ENCODE measurements around the gene FUT2. TPM values are rescaled to one million over a fixed set of nuclear protein-coding genes. Genes with fewer than 3 reads are reported as not detected.

FUT2 gene
- total RNA-seq, 2 experiments from 2014 or later, result not detected

- POLR2A ChIA-PET, result interaction anchor here (0.9 to 2.2 kb wide), 8 partner anchors 12 to 273 kb away, joined by 3 to 13 read pairs (median 4); partner anchors contain the start of genes CA11, FTL, IZUMO1 and RPL18
- intact Hi-C loops (cut with DNase I, micrococcal nuclease), result loop anchor here in 1 of 2 experiments (2.0 kb wide), 2 partner anchors 18 to 82 kb away; no protein-coding TSS in a partner anchor
- peak overlapping the region; percentile 84 for H3K4me3 ChIP-seq (ENCODE audit: low read length)
These were observed 25.0 kb downstream of the FUT2 start for GRCh38 chr19:48720613-48721296.

GRCh38 chr19:48722196-48722708 is 26.5 kb downstream of the FUT2 start:
- Mint-ChIP-seq H3K27ac (no peak overlapping the region), H3K9me3 (peaks cover 8% of the 10 kb centered on the region)
- no peak for TF ChIP-seq CTCF (IDR thresholded peaks at IDR 0.05)

More at GRCh38 chr19:48720613-48721296, 25.0 kb downstream of the FUT2 start:
- Mint-ChIP-seq H3K27me3 (no peaks in the 10 kb centered on the region), H3K36me3 (ENCODE audit: low read depth) (peaks cover 3% of the 10 kb centered on the region), H3K4me1 (ENCODE audit: low read depth) (peaks cover 23% of the 10 kb centered on the region), H3K4me3 (peak overlapping the region; percentile 92), H3K27ac (peak overlapping the region; percentile 96), H3K9me3 (peaks cover 3% of the 10 kb centered on the region)
- DNase-seq (peak; percentile 81 to 96 (median 86)), ATAC-seq (ENCODE audit: poor library complexity) (peak; percentile 79)
- peaks cover 32% of the 10 kb centered on the region for H3K4me1 ChIP-seq (ENCODE audit: insufficient read depth, low read length)
- H3K9me3 ChIP-seq (ENCODE audit: control insufficient read depth in 1 of 2, insufficient read depth in 1 of 2, low read length in 2 of 2), result peaks cover 0 to 5% of the 10 kb centered on the region in 2 experiments
- no peak for TF ChIP-seq CTCF (IDR thresholded peaks at IDR 0.05)
- CTCF ChIA-PET, result interaction anchor here (0.6 to 1.1 kb wide), 2 partner anchors 18 to 31 kb away, joined by 3 read pairs; no protein-coding TSS in a partner anchor
- peak overlapping the region; percentile 81 to 94 for H3K27ac ChIP-seq (ENCODE audit: low read depth in 1 of 2, low read length in 2 of 2)
- H3K27me3 ChIP-seq (ENCODE audit: control insufficient read depth in 1 of 2, insufficient read depth in 2 of 2, low read length in 2 of 2), result no peaks in the 10 kb centered on the region
- H3K36me3 ChIP-seq (ENCODE audit: insufficient read depth, low read length), result no peaks in the 10 kb centered on the region

GRCh38 chr19:48724796-48725753 is 29.3 kb downstream of the FUT2 start:
- intact Hi-C loops (cut with DNase I, micrococcal nuclease), result no loop called here
- H3K27me3 Mint-ChIP-seq, result no peaks in the 10 kb centered on the region
- peaks cover 0 to 19% of the 10 kb centered on the region in 2 experiments for H3K9me3 ChIP-seq (ENCODE audit: control insufficient read depth in 1 of 2, insufficient read depth in 1 of 2, low read length in 2 of 2)
- H3K4me3 ChIP-seq (ENCODE audit: low read length), result no peak overlapping the region
- peak overlapping the region; percentile 58 for H3K4me3 Mint-ChIP-seq
- H3K36me3 Mint-ChIP-seq (ENCODE audit: low read depth), result peaks cover 3% of the 10 kb centered on the region
- peak overlapping the region; percentile 40 to 50 for H3K27ac ChIP-seq (ENCODE audit: low read depth in 1 of 2, low read length in 2 of 2)
- CTCF ChIA-PET, result interaction anchor here (0.5 to 2.9 kb wide), 6 partner anchors 13 to 268 kb away, joined by 3 to 18 read pairs (median 4); partner anchors contain the start of genes CA11 and RUVBL2
- H3K4me1 Mint-ChIP-seq (ENCODE audit: low read depth), result peaks cover 31% of the 10 kb centered on the region
- TF ChIP-seq CTCF (IDR thresholded peaks at IDR 0.05), result no peak
- H3K9me3 Mint-ChIP-seq, result peaks cover 8% of the 10 kb centered on the region
- ATAC-seq (ENCODE audit: poor library complexity) (peak; percentile 50), DNase-seq (peak in 4 of 14 experiments; percentile 30 to 82 (median 74))
- POLR2A ChIA-PET, result interaction anchor here (0.7 to 3.8 kb wide), 12 partner anchors 11 to 400 kb away, joined by 3 to 25 read pairs (median 4); partner anchors contain the start of genes CA11, DBP, EMP3 and GYS1
- H3K36me3 ChIP-seq (ENCODE audit: insufficient read depth, low read length), result no peaks in the 10 kb centered on the region
- H3K27ac Mint-ChIP-seq, result peak overlapping the region; percentile 80
- no peaks in the 10 kb centered on the region for H3K27me3 ChIP-seq (ENCODE audit: control insufficient read depth in 1 of 2, insufficient read depth in 2 of 2, low read length in 2 of 2)
- peaks cover 46% of the 10 kb centered on the region for H3K4me1 ChIP-seq (ENCODE audit: insufficient read depth, low read length)

More at GRCh38 chr19:48722196-48722708, 26.5 kb downstream of the FUT2 start:
- H3K36me3 ChIP-seq (ENCODE audit: insufficient read depth, low read length), result no peaks in the 10 kb centered on the region
- ATAC-seq (ENCODE audit: poor library complexity), result no peak
- ChIA-PET CTCF (no interaction called here), POLR2A (no interaction called here)
- intact Hi-C loops (cut with DNase I, micrococcal nuclease), result no loop called here
- Mint-ChIP-seq H3K36me3 (ENCODE audit: low read depth) (peaks cover 3% of the 10 kb centered on the region), H3K4me3 (peak overlapping the region; percentile 20), H3K4me1 (ENCODE audit: low read depth) (peaks cover 31% of the 10 kb centered on the region), H3K27me3 (no peaks in the 10 kb centered on the region)
- H3K27me3 ChIP-seq (ENCODE audit: control insufficient read depth in 1 of 2, insufficient read depth in 2 of 2, low read length in 2 of 2), result no peaks in the 10 kb centered on the region
- DNase-seq, result no peak
- H3K4me1 ChIP-seq (ENCODE audit: insufficient read depth, low read length), result peaks cover 46% of the 10 kb centered on the region
- peaks cover 0 to 17% of the 10 kb centered on the region in 2 experiments for H3K9me3 ChIP-seq (ENCODE audit: control insufficient read depth in 1 of 2, insufficient read depth in 1 of 2, low read length in 2 of 2)
- no peak overlapping the region for H3K27ac ChIP-seq (ENCODE audit: low read depth in 1 of 2, low read length in 2 of 2)
- no peak overlapping the region for H3K4me3 ChIP-seq (ENCODE audit: low read length)
